HUES6 (cell line): ENCODE data around the gene TBX5.

Source experiments
- H3K27ac ChIP-seq: 2 replicates; pipeline ENCODE4 v1.7.0; 2013; ENCODE audit warnings: low read depth, mild to moderate bottlenecking, low read length, inconsistent platforms
- H3K27me3 ChIP-seq: 2 replicates; pipeline ENCODE4 v1.6.1; 2013; ENCODE audit warnings: low read length; ENCODE audit not compliant: control insufficient read depth, insufficient read depth
- H3K36me3 ChIP-seq: 2 replicates; pipeline ENCODE4 v1.6.1; 2013; ENCODE audit warnings: low read length; ENCODE audit not compliant: control insufficient read depth, insufficient read depth
- H3K4me1 ChIP-seq: 2 replicates; pipeline ENCODE4 v1.6.1; 2013; ENCODE audit warnings: low read length; ENCODE audit not compliant: control insufficient read depth, insufficient read depth
- H3K4me3 ChIP-seq: 2 replicates; pipeline ENCODE4 v1.5.1; 2013; ENCODE audit warnings: low read depth, low read length
- H3K9ac ChIP-seq: one replicate; pipeline ENCODE4 v1.6.1; 2013; ENCODE audit warnings: mild to moderate bottlenecking, low read length
- H3K9me3 ChIP-seq: 2 replicates; pipeline ENCODE4 v1.6.1; 2013; ENCODE audit warnings: low read depth, low read length; ENCODE audit not compliant: control insufficient read depth, insufficient read depth

The TBX5 gene

DNA sequence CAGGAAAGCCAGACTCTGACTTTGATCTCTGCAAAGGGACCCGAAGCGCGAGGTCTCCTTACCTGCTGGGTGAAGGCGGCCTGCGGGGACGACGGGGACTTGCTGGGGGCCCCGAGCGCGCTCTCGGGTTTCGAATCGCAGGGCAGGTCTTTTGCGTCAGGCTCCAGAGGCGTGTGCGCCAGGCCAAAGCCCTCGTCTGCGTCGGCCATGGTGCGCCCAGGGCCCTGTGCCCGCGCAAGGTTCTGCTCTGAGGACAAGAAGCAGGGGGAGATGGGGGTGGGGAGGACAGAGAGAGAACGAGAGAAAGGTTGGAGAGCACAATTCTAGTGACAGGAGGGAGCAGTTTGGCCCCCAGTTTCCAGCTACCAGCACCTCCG is 2.3 kb downstream of the TBX5 start:
- peaks cover 100% of the 10 kb centered on the region for H3K27me3 ChIP-seq
- no peak overlapping the region for H3K27ac ChIP-seq
- no peak overlapping the region for H3K4me3 ChIP-seq
- no peaks in the 10 kb centered on the region for H3K36me3 ChIP-seq
- no peak overlapping the region for H3K9ac ChIP-seq
- no peaks in the 10 kb centered on the region for H3K9me3 ChIP-seq
- H3K4me1 ChIP-seq, result peaks cover 48% of the 10 kb centered on the region

DNA sequence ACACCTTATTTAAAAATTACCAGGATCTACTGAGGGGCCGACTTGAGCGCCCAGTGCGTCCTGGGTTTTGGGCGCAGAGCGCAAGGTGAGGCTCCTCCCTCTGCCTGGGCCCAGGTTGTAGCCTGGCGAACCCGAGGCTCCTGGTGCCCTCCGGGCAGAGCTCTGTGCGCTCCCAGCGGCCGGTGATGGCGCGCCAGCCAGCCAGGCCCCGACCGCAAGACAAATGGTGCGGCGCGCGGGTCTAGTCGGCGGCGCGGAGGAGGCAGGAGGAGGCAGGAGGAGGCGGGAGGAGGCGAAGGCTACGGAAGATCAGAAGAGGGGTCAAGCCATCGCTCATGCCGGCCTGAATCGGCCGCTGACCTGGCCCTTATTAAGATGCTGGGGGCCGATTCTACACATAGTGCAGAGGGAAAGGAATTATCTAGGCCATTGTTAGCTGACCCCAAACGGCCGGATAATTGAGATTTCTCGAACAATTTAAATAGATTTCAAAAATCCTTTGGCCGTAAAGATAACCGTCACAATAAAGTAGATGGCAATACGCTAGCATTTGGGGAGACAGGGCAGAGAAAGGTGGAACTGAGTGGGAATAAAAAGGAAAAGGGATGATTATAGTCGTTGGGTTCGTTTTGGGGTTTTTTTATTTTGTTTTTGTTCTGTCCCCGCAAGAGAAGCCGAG is 2.8 kb downstream of the TBX5 start:
- no peak overlapping the region for H3K9ac ChIP-seq
- H3K9me3 ChIP-seq, result no peaks in the 10 kb centered on the region
- peaks cover 100% of the 10 kb centered on the region for H3K27me3 ChIP-seq
- no peaks in the 10 kb centered on the region for H3K36me3 ChIP-seq
- H3K4me1 ChIP-seq, result peaks cover 49% of the 10 kb centered on the region
- peak overlapping the region; percentile 3; the same call in 1 of the 2 replicates for H3K4me3 ChIP-seq
- no peak overlapping the region for H3K27ac ChIP-seq

DNA sequence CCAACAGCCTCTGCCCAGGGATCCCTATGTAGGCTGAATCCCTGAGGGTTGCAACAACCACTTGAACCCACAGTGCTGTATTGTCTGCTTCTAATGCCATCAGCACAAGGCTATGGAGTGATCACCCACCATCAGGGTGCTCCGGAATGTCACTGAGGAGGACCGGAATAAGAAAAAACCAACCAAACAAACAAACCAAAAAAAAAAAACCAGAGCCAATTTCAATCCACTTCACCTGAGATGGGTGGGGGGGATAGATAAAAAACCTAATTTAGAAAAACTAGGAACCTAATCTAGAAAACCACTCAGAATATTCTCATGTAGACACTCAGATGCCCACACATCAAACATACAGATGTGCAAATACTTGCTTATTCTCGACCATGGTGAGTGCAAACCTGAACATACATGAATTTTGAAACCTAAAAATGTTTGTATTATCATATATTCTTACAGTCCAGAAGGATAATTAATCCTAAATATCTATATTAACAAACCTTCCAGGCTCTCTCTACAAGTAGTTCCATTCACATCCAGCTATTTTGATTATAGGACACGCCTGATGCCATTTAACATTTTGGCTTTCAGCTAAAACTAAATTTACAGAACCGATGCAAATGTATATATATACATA is 3.7 kb downstream of the TBX5 start:
- Histone ChIP-seq H3K9me3 (no peaks in the 10 kb centered on the region), H3K4me3 (no peak overlapping the region), H3K27me3 (peaks cover 100% of the 10 kb centered on the region), H3K36me3 (no peaks in the 10 kb centered on the region), H3K27ac (no peak overlapping the region), H3K9ac (no peak overlapping the region), H3K4me1 (peaks cover 51% of the 10 kb centered on the region)

DNA sequence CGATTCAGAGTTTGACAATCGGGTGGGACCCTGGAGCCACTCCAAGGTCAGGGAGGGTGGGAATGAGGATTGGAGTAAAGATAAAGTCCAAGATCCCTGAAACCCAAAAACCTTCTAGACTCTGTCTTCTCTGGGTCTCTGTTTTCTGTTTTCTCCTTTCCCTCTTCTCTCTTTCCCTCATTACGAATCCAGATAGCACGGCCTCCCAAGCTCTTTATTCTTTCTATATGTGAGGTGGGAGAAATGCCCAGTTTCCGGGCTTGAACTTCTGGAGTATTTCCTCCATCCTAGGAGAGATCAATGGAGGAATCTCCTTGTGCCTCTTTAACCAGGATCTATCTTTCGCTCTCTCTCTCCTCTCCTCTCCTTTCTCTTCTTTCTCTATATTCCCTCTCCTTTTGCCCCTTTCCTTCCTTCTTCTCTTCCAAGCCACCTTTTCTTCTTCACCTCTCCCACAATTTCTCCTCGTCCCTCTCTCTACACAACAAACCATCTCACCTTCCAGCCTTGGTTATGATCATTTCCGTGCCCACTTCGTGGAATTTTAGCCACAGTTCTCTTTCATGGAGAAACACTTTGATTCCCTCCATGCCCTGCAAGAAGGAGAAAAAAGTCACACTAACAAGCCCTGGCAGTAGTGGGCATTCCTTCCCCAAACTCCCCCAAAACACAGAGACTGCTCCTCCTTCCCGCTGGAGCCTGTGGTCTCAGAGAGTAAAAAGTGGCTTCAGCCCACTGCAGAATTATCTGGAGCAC is 4.4 kb downstream of the TBX5 start:
- H3K27me3 ChIP-seq, result peaks cover 100% of the 10 kb centered on the region
- H3K4me3 ChIP-seq, result peak overlapping the region; percentile 25; the same call in 1 of the 2 replicates
- peaks cover 53% of the 10 kb centered on the region for H3K4me1 ChIP-seq
- H3K9ac ChIP-seq, result no peak overlapping the region
- H3K27ac ChIP-seq, result no peak overlapping the region
- H3K36me3 ChIP-seq, result no peaks in the 10 kb centered on the region
- no peaks in the 10 kb centered on the region for H3K9me3 ChIP-seq

DNA sequence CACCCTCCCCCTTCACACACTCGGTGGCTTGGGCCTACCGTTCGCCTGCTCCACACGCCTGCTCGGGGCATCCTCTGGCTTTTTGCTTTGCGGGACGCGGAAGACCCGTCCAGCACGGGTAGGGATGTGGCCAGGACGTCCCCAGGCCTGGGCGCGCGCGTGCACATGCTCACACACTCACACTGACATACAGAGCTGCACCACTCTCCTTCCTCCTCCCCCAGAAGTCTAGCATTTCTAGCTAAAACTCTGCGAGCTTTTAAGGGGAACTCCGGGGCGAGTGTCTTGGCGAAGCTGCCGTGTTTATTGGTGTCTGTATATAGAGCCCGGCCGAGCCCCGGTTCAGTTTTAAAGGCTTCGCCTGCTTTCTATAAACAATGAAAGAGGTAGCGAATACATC is 5.0 kb downstream of the TBX5 start:
- Histone ChIP-seq H3K9ac (no peak overlapping the region), H3K36me3 (no peaks in the 10 kb centered on the region), H3K27me3 (peaks cover 100% of the 10 kb centered on the region), H3K4me3 (peak overlapping the region; percentile 25; the same call in 1 of the 2 replicates), H3K4me1 (peaks cover 52% of the 10 kb centered on the region), H3K9me3 (no peaks in the 10 kb centered on the region), H3K27ac (no peak overlapping the region)

DNA sequence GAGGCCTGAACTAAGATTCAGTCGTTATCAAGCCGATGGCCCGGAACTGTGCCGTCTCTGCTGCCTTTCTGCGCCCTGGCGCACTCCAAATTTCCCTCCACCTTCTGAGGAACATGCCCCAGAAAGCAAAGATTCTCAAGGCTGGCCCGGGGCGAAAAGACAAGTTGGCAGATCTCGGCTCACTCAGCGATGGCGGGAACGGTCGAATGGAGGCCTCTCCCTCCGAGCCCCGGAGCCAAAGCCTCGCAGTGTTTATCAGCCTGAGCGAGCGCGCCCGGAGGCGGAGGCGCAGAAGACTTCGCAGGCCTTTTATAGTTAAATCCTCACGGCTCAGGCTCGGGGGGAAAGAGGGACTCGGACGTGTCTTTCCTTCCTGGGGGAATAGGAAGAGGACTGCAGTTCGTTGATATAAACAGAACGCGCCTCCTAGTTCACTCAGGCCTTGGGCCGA is 5.6 kb downstream of the TBX5 start:
- Histone ChIP-seq H3K9me3 (no peaks in the 10 kb centered on the region), H3K27ac (no peak overlapping the region), H3K27me3 (peaks cover 100% of the 10 kb centered on the region), H3K4me3 (peak overlapping the region; percentile 25; the same call in 1 of the 2 replicates), H3K9ac (no peak overlapping the region), H3K36me3 (no peaks in the 10 kb centered on the region), H3K4me1 (peaks cover 51% of the 10 kb centered on the region)

DNA sequence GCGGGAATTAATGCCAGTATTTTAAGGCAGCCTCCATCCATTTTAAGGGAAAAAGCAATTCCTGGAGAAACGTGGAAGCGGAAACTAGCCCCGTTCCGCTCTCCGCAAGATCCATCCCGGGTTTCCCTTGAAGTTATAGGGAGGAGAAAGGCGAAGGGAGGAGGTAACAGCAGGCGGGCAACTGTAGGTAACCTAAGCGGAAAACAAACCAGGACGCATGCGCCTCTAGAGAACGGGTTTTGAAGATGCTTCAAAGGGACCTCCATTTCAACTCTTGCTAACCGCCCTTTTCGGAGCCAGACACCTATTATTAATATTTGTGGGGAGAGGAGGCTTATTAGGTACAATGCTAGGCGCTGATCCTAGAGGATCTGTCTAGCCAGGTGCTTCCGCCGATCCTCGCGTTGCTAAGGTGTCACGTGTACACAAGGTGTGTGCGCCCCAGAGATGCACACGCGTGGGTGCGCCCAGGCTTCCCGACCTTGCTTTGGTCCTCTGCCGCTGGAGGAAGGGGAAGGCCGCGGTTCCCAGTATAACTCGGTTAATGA is 6.2 kb downstream of the TBX5 start:
- no peaks in the 10 kb centered on the region for H3K9me3 ChIP-seq
- H3K9ac ChIP-seq, result no peak overlapping the region
- peak overlapping the region; percentile 35 for H3K4me3 ChIP-seq
- H3K27ac ChIP-seq, result no peak overlapping the region
- H3K36me3 ChIP-seq, result no peaks in the 10 kb centered on the region
- peaks cover 100% of the 10 kb centered on the region for H3K27me3 ChIP-seq
- peaks cover 51% of the 10 kb centered on the region for H3K4me1 ChIP-seq

DNA sequence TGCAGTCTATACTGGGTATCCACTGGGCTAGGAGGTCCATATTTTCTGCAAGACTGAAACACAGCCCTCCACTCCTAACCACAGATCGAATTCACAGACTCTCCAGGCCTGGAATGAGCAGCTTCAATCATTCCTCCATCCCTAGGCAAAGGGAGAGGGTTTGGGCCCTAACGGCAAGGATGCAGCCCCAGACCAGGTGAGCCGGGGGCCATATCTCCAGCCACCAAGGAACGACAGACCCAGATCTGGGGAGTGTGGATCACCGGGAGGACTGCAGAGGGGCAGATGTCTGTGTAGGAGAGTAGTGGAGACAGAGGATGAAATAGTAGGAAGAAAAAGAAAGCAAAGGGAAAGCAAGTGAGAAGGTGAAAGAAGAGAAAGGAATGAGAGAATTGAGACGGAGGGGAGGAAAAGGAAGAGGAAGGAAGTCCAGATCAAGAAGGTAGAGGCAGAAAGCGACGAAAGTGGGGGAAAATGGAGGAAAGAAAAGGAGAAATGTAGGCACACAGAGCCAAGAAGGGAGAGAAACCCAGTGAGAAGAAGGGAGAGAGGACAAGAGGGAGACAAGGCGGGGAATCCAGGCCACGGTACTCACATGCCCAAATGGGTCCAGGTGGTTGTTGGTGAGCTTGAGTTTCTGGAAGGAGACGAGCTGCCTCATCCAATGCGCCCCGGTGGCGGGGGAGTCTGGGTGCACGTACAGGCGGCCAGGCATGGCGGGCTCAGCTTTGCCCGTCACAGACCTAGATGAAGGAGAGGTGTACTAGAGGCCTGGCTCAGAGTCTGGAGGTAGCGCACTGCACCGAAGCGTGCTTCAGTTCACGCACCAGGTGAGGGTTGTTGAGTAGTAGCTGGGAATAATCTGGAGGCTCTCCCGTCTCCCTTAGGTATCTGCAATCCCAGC is 7.7 kb downstream of the TBX5 start:
- no peaks in the 10 kb centered on the region for H3K9me3 ChIP-seq
- peaks cover 100% of the 10 kb centered on the region for H3K27me3 ChIP-seq
- no peak overlapping the region for H3K27ac ChIP-seq
- peaks cover 52% of the 10 kb centered on the region for H3K4me1 ChIP-seq
- H3K4me3 ChIP-seq, result peak overlapping the region; percentile 41
- H3K36me3 ChIP-seq, result no peaks in the 10 kb centered on the region
- H3K9ac ChIP-seq, result no peak overlapping the region

DNA sequence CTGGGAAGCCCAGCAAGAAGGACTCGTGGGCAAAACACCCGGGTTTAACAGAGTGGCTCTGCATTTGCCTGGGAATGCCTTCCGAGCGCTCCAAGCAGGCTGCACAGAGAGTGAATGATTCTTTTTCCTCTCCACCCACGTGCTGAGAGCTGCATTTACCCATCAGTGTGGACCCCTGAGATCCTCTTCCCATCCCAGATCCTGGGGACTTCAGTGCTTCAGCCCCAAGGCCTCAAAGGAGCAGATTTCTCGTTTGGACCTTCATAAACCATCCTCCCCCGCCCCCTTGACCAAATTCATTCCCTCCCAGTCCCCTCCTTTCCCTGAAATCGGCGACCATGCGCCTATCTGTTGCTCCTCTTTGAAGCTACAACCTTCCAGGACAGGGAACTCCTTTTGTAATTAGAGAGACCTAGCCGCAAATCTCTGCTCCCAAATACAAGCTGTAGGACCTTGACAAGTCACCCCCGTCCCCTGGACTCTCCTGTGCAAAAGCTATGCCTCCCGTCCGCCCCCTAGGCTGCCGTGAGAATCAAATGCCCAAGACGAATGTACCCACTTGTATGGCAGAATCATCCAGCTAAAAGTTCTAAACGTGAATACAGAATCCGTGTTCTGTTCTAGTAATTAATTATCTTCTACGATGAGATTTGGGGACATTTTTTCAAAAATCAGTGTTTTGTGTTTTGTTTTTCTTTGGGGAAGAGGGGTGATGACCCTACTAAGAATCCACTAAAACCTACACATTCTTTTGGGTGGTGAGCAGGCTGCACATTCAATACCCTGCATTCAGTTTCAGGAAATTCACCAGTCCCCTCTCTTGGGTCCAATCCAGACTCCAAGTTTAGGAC is 8.8 kb downstream of the TBX5 start:
- H3K4me1 ChIP-seq, result peaks cover 56% of the 10 kb centered on the region
- peaks cover 100% of the 10 kb centered on the region for H3K27me3 ChIP-seq
- no peak overlapping the region for H3K9ac ChIP-seq
- H3K36me3 ChIP-seq, result no peaks in the 10 kb centered on the region
- no peak overlapping the region for H3K27ac ChIP-seq
- H3K4me3 ChIP-seq, result no peak overlapping the region
- no peaks in the 10 kb centered on the region for H3K9me3 ChIP-seq
